ENCODE measurements around the gene CHSY1. TPM values are rescaled to one million over a fixed set of nuclear protein-coding genes. Genes with fewer than 3 reads are reported as not detected.
A peak's percentile ranks its signal among the peaks of the same experiment; 100 is the strongest.

The CHSY1 gene
- polyA plus RNA-seq, 2 of the 4 experiments (the other 2 are of a cell fraction), result 16.0 to 28.1 TPM

DNA sequence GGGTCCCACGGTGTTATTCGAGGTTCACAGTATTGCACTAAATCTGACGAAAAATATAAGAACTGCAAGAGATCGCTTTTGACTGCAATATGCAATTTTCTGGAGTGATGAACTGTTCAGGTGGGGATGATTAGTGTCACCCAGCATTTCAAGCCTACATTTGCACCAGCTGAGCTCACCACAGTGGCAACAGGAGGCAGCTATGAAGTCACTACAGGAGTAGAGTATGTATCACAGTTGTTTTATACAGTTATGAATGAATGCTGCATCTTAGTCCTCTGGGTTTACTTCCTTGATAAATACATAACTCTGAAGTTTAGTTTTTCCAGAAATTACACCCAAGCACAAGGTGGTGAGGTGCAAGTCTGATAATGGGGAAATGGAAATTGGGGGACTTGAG, 69.6 kb downstream of the CHSY1 start:
- DNase-seq (ENCODE audit: low read depth in 1 of 2, low spot score in 1 of 2) (no peak), FAIRE-seq (no peak), ATAC-seq (no peak)
- POLR2A ChIA-PET, result no interaction called here
- Histone ChIP-seq H3K4me1 (no peaks in the 10 kb centered on the region), H3K9me3 (no peaks in the 10 kb centered on the region), H3K27ac (no peak overlapping the region), H3K4me3 (no peak overlapping the region), H3K4me2 (no peak overlapping the region)
- WGBS (ENCODE audit: missing lambda C conversion rate), result 89% methylated on average over 4 of the region's 4 CpGs
- CTCF ChIA-PET, result no interaction called here
- TF ChIP-seq JUN (IDR thresholded peaks at IDR 0.05), result no peak
- no peak for TF ChIP-seq BHLHE40 (IDR thresholded peaks at IDR 0.05; ENCODE audit: low read depth, low read length)
- no peak for TF ChIP-seq ZC3H11A (IDR thresholded peaks at IDR 0.05)
- TF ChIP-seq, protein P1, sequence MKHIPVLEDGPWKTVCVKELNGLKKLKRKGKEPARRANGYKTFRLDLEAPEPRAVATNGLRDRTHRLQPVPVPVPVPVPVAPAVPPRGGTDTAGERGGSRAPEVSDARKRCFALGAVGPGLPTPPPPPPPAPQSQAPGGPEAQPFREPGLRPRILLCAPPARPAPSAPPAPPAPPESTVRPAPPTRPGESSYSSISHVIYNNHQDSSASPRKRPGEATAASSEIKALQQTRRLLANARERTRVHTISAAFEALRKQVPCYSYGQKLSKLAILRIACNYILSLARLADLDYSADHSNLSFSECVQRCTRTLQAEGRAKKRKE (CRISPR knock-in tag; IDR thresholded peaks at IDR 0.05; ENCODE audit: low read depth), result no peak
- TF ChIP-seq NFE2L2 (conservative IDR thresholded peaks at IDR 0.05; ENCODE audit: low read length), result no peak
- no peak for TF ChIP-seq ZNF302 (CRISPR knock-in tag; IDR thresholded peaks at IDR 0.05)
- no peak for TF ChIP-seq HDAC2 (IDR thresholded peaks at IDR 0.05)
- TF ChIP-seq, protein P2, sequence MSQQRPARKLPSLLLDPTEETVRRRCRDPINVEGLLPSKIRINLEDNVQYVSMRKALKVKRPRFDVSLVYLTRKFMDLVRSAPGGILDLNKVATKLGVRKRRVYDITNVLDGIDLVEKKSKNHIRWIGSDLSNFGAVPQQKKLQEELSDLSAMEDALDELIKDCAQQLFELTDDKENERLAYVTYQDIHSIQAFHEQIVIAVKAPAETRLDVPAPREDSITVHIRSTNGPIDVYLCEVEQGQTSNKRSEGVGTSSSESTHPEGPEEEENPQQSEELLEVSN (IDR thresholded peaks at IDR 0.05; ENCODE audit: borderline replicate concordance, low read depth), result no peak
- TF ChIP-seq MAZ (IDR thresholded peaks at IDR 0.05; ENCODE audit: borderline replicate concordance, low read depth, low read length), result no peak
- TF ChIP-seq, protein P3, sequence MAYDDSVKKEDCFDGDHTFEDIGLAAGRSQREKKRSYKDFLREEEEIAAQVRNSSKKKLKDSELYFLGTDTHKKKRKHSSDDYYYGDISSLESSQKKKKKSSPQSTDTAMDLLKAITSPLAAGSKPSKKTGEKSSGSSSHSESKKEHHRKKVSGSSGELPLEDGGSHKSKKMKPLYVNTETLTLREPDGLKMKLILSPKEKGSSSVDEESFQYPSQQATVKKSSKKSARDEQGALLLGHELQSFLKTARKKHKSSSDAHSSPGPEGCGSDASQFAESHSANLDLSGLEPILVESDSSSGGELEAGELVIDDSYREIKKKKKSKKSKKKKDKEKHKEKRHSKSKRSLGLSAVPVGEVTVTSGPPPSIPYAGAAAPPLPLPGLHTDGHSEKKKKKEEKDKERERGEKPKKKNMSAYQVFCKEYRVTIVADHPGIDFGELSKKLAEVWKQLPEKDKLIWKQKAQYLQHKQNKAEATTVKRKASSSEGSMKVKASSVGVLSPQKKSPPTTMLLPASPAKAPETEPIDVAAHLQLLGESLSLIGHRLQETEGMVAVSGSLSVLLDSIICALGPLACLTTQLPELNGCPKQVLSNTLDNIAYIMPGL (CRISPR knock-in tag; IDR thresholded peaks at IDR 0.05; ENCODE audit: borderline replicate concordance), result no peak
- no peak for TF ChIP-seq FOSB (CRISPR knock-in tag; IDR thresholded peaks at IDR 0.05)
- no peak for TF ChIP-seq POLR2A (IDR thresholded peaks at IDR 0.05; ENCODE audit: low read length)

DNA sequence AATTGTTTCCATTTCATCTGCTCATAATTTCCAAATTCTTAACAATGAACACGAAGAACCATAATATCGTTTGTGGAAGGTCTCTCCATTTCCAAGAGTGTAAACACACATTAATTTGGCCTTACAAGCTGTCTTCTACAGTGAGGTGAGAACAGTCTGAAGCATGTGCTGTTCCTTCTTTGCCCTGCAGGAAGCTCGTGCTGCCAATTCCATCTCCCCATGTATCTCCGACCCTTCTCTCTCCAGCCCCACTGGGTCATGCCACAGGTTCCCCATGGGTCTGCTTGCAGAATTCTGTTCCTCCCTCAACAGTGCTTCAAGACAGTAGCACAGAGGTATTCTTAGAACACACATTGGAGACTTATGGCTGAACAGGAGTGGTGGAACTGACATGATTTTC, 70.5 kb downstream of the CHSY1 start:
- DNase-seq (ENCODE audit: low read depth in 1 of 2, low spot score in 1 of 2) (no peak), ATAC-seq (0 out of 6 replicates have a peak, but pooled peaks of 1 of the 2 experiments have one; percentile 28), FAIRE-seq (no peak)
- Histone ChIP-seq H3K9me3 (no peaks in the 10 kb centered on the region), H3K4me1 (peaks cover 3% of the 10 kb centered on the region; the same call in 2 of the 3 replicates), H3K27ac (no peak overlapping the region), H3K4me2 (no peak overlapping the region), H3K4me3 (no peak overlapping the region)
- ChIA-PET CTCF (interaction anchor here (0.9 kb wide), 1 partner anchor 70 kb away, joined by 3 read pairs; no protein-coding TSS in a partner anchor), POLR2A (no interaction called here)
- WGBS (ENCODE audit: missing lambda C conversion rate), result 93% methylated on average over 4 of the region's 4 CpGs
- no peak for TF ChIP-seq TFCP2L1 (CRISPR knock-in tag; IDR thresholded peaks at IDR 0.05)

DNA sequence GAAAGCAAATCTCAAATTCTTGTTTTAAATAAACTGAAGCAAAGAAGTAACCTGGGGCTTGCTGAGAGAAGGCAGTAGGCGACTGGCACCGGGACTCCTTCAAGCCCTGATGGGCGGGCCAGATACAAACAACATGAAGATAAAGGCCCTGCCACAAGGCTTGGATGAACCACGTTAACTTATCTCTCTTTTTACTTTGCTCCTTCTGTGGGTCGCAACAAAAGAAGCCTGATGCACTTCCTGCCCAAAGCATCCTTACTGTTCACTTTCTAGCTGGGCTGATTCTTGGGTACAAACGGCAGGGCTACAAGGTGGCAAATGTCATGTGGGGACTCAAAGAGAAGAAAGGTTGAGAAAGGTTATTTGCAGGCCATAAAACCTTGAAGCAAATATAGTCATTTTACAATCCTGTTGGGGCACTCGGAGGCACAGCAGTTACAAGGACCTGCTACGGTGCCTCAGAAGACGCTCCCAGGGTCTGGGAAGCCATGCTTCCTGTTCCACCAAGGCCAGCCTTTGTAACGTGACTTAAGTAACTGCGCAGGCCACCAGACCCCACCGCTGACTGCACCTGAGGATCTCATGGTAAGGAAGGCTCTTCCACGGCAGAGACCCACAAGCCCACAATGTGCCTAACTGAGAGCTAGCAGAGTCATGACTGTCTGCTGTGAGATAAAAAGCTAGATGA, 71.1 kb downstream of the CHSY1 start:
- peaks cover 3% of the 10 kb centered on the region; the same call in 2 of the 3 replicates for H3K4me1 ChIP-seq
- ATAC-seq (no peak), FAIRE-seq (no peak), DNase-seq (ENCODE audit: low read depth in 1 of 2, low spot score in 1 of 2) (no peak)
- TF ChIP-seq CEBPB (IDR thresholded peaks at IDR 0.05) (no peak), PHF8 (IDR thresholded peaks at IDR 0.05; ENCODE audit: borderline replicate concordance, low read depth) (no peak)
- POLR2A ChIA-PET, result no interaction called here
- no peaks in the 10 kb centered on the region for H3K9me3 ChIP-seq
- no peak overlapping the region for H3K27ac ChIP-seq
- no peak overlapping the region for H3K4me2 ChIP-seq
- CTCF ChIA-PET, result interaction anchor here (0.9 to 1.5 kb wide), 3 partner anchors 12 to 70 kb away, joined by 3 read pairs; no protein-coding TSS in a partner anchor
- H3K4me3 ChIP-seq, result no peak overlapping the region
- 90% methylated on average over 13 of the region's 13 CpGs for WGBS (ENCODE audit: missing lambda C conversion rate)

All from A549 (cell line).